Astrocyte (in vitro differentiated cells and primary cell): ENCODE measurements around the gene FBXL7. TPM values are rescaled to one million over a fixed set of nuclear protein-coding genes. Genes with fewer than 3 reads are reported as not detected.

Experiments
- DNase-seq: peaks from one replicate; pipeline ENCODE4 v3.0.0-alpha.2; 2010; ENCODE audit warnings: low read depth
- FAIRE-seq: peaks from 2 replicates; lab custom pipeline; 2011; peaks lifted over from hg19 to GRCh38; lab: Jason Lieb, UNC
- H2AFZ ChIP-seq: 2 replicates; pipeline ENCODE4 v1.6.0; 2012; ENCODE audit warnings: low read depth, low read length, inconsistent platforms
- H3K27ac ChIP-seq: 2 replicates; pipeline ENCODE4 v1.5.1; 2011; ENCODE audit warnings: low read depth, low read length, inconsistent platforms
- H3K27me3 ChIP-seq: 2 replicates; pipeline ENCODE4 v1.6.0; 2011; ENCODE audit warnings: low read length, inconsistent platforms; ENCODE audit not compliant: insufficient read depth
- H3K36me3 ChIP-seq: 2 replicates; pipeline ENCODE4 v1.5.1; 2011; ENCODE audit warnings: low read length, inconsistent platforms; ENCODE audit not compliant: insufficient read depth
- H3K4me1 ChIP-seq: 2 replicates; pipeline ENCODE4 v1.5.1; 2011; ENCODE audit warnings: low read length, inconsistent platforms; ENCODE audit not compliant: insufficient read depth
- H3K4me2 ChIP-seq: 2 replicates; pipeline ENCODE4 v1.6.0; 2012; ENCODE audit warnings: low read length, inconsistent platforms
- H3K4me3 ChIP-seq: 2 replicates; pipeline ENCODE4 v1.5.1; 2011; ENCODE audit warnings: low read depth, mild to moderate bottlenecking, low read length, inconsistent platforms; ENCODE audit not compliant: insufficient read depth
- H3K79me2 ChIP-seq: 2 replicates; pipeline ENCODE4 v1.6.0; 2012; ENCODE audit warnings: mild to moderate bottlenecking, low read length, inconsistent platforms; ENCODE audit not compliant: insufficient read depth
- H3K9ac ChIP-seq: 2 replicates; pipeline ENCODE4 v1.6.0; 2012; ENCODE audit warnings: mild to moderate bottlenecking, low read length, inconsistent platforms
- H3K9me3 ChIP-seq: 2 replicates; pipeline ENCODE4 v1.5.1; 2012; ENCODE audit warnings: low read depth, mild to moderate bottlenecking, low read length, inconsistent platforms; ENCODE audit not compliant: insufficient read depth
- H4K20me1 ChIP-seq: 2 replicates; pipeline ENCODE4 v1.6.0; 2012; ENCODE audit warnings: low read length, inconsistent platforms; ENCODE audit not compliant: insufficient read depth
- H3K27ac Mint-ChIP-seq: one replicate; pipeline ENCODE4 v1.8.0; 2021; ENCODE audit warnings: mild to moderate bottlenecking, mixed read lengths; ENCODE audit not compliant: unreplicated experiment
- H3K27me3 Mint-ChIP-seq: one replicate; pipeline ENCODE4 v1.8.0; 2021; ENCODE audit warnings: low read depth, mixed read lengths; ENCODE audit not compliant: unreplicated experiment
- H3K36me3 Mint-ChIP-seq: one replicate; pipeline ENCODE4 v1.8.0; 2021; ENCODE audit warnings: low read depth, mixed read lengths; ENCODE audit not compliant: unreplicated experiment
- H3K4me1 Mint-ChIP-seq: one replicate; pipeline ENCODE4 v1.8.0; 2021; ENCODE audit warnings: low read depth, mixed read lengths; ENCODE audit not compliant: unreplicated experiment
- H3K4me3 Mint-ChIP-seq: one replicate; pipeline ENCODE4 v1.8.0; 2021; ENCODE audit warnings: mild to moderate bottlenecking, moderate library complexity, mixed read lengths; ENCODE audit not compliant: unreplicated experiment
- H3K9me3 Mint-ChIP-seq: one replicate; pipeline ENCODE4 v1.8.0; 2021; ENCODE audit warnings: mild to moderate bottlenecking, mixed read lengths; ENCODE audit not compliant: unreplicated experiment
- CTCF ChIP-seq: IDR thresholded peaks from 2 replicates; pipeline ENCODE4 v1.5.1; 2011; ENCODE audit warnings: low read depth, mild to moderate bottlenecking, inconsistent platforms, low read length, moderate library complexity; ENCODE audit not compliant: insufficient read depth
- EZH2 ChIP-seq: IDR thresholded peaks from 2 replicates; pipeline ENCODE4 v1.6.1; 2012; ENCODE audit warnings: mild to moderate bottlenecking, low read length, inconsistent platforms; ENCODE audit not compliant: insufficient read depth
- total RNA-seq: library from RNA; stranded (reverse); gene quantifications from 2 replicates; pipeline ENCODE4 v1.2.1, GENCODE V29; 2021

FBXL7 gene
- total RNA-seq, 1 donor from 2014 or later, result 21.0 TPM

GRCh38 chr5:15550502-15551112, 50.6 kb downstream of the FBXL7 start:
- H3K79me2 ChIP-seq, result peaks cover 10% of the 10 kb centered on the region
- DNase-seq (no peak), FAIRE-seq (no peak)
- Mint-ChIP-seq H3K4me1 (peaks cover 6% of the 10 kb centered on the region), H3K27ac (no peak overlapping the region), H3K9me3 (no peaks in the 10 kb centered on the region), H3K27me3 (no peaks in the 10 kb centered on the region), H3K36me3 (peaks cover 11% of the 10 kb centered on the region), H3K4me3 (no peak overlapping the region)
- no peaks in the 10 kb centered on the region for H3K4me1 ChIP-seq
- H3K9ac ChIP-seq, result no peak overlapping the region
- H3K27ac ChIP-seq, result no peak overlapping the region
- no peaks in the 10 kb centered on the region for H3K27me3 ChIP-seq
- TF ChIP-seq CTCF, result no peak
- no peak for TF ChIP-seq EZH2
- H3K9me3 ChIP-seq, result no peaks in the 10 kb centered on the region
- no peak overlapping the region for H3K4me2 ChIP-seq
- no peak overlapping the region for H3K4me3 ChIP-seq
- no peaks in the 10 kb centered on the region for H3K36me3 ChIP-seq
- no peak overlapping the region for H2AFZ ChIP-seq
- peaks cover 50% of the 10 kb centered on the region for H4K20me1 ChIP-seq

- peaks cover 11% of the 10 kb centered on the region for H3K36me3 Mint-ChIP-seq
- no peak overlapping the region for H3K27ac Mint-ChIP-seq
- no peaks in the 10 kb centered on the region for H3K4me1 ChIP-seq
- DNase-seq (no peak), FAIRE-seq (no peak)
- H3K4me2 ChIP-seq, result no peak overlapping the region
- TF ChIP-seq CTCF (no peak), EZH2 (no peak)
- peaks cover 10% of the 10 kb centered on the region for H3K79me2 ChIP-seq
- H3K4me3 ChIP-seq, result no peak overlapping the region
- no peak overlapping the region for H3K9ac ChIP-seq
- H2AFZ ChIP-seq, result no peak overlapping the region
- H3K9me3 ChIP-seq, result no peaks in the 10 kb centered on the region
- no peak overlapping the region for H3K4me3 Mint-ChIP-seq
- no peaks in the 10 kb centered on the region for H3K9me3 Mint-ChIP-seq
- H4K20me1 ChIP-seq, result peaks cover 50% of the 10 kb centered on the region
- H3K36me3 ChIP-seq, result no peaks in the 10 kb centered on the region
- peaks cover 6% of the 10 kb centered on the region for H3K4me1 Mint-ChIP-seq
- H3K27me3 ChIP-seq, result no peaks in the 10 kb centered on the region
- no peaks in the 10 kb centered on the region for H3K27me3 Mint-ChIP-seq
- no peak overlapping the region for H3K27ac ChIP-seq
These were observed 51.1 kb downstream of the FBXL7 start for GRCh38 chr5:15551113-15551504.

GRCh38 chr5:15554542-15554941, 54.6 kb downstream of the FBXL7 start:
- FAIRE-seq, result no peak

More at GRCh38 chr5:15554542-15554941, 54.6 kb downstream of the FBXL7 start:
- H4K20me1 ChIP-seq, result peaks cover 35% of the 10 kb centered on the region
- H3K4me3 ChIP-seq, result no peak overlapping the region
- no peaks in the 10 kb centered on the region for H3K9me3 Mint-ChIP-seq
- no peaks in the 10 kb centered on the region for H3K9me3 ChIP-seq
- H3K36me3 Mint-ChIP-seq, result peaks cover 4% of the 10 kb centered on the region
- no peaks in the 10 kb centered on the region for H3K4me1 ChIP-seq
- no peak for DNase-seq
- no peaks in the 10 kb centered on the region for H3K36me3 ChIP-seq
- no peak overlapping the region for H2AFZ ChIP-seq
- H3K27me3 Mint-ChIP-seq, result no peaks in the 10 kb centered on the region
- H3K4me3 Mint-ChIP-seq, result no peak overlapping the region
- H3K4me1 Mint-ChIP-seq, result peaks cover 5% of the 10 kb centered on the region
- no peak for TF ChIP-seq CTCF
- TF ChIP-seq EZH2, result no peak
- H3K27ac ChIP-seq, result no peak overlapping the region
- no peak overlapping the region for H3K27ac Mint-ChIP-seq
- no peak overlapping the region for H3K4me2 ChIP-seq
- no peak overlapping the region for H3K9ac ChIP-seq
- H3K27me3 ChIP-seq, result no peaks in the 10 kb centered on the region
- H3K79me2 ChIP-seq, result peaks cover 10% of the 10 kb centered on the region
